MCF 10A (cell line): Measurements from ENCODE around the gene AKAP17A. TPM values are rescaled to one million over a fixed set of nuclear protein-coding genes. Genes with fewer than 3 reads are reported as not detected.

Experiments used
- BruUV-seq: library from RNA; stranded (reverse); fragments of 400-500 nt; replicated peaks from 2 replicates; lab custom pipeline; 2021; lab: Mats Ljungman, UMichigan
- CTCF ChIA-PET: fragments of 300-600 bp; sonication (Branson Sonifier 250); formaldehyde crosslinking; extraction: SDS; loops from one replicate; lab custom pipeline; 2021; ENCODE audit warnings: antibody characterized with exemption, inconsistent platforms; lab: Yijun Ruan, JAX
- POLR2A ChIA-PET: fragments of 300-600, 350-650 bp; sonication (Branson Sonifier 250); formaldehyde crosslinking; extraction: SDS; loops from one replicate; lab custom pipeline; 2020; ENCODE audit warnings: antibody characterized with exemption, inconsistent platforms; lab: Yijun Ruan, JAX
- DNase-seq: peaks from one replicate; pipeline ENCODE4 v3.0.0-alpha.2; 2018; ENCODE audit not compliant: unreplicated experiment
- H3K27ac Mint-ChIP-seq: one replicate; pipeline ENCODE4 v1.8.0; 2022; ENCODE audit warnings: mild to moderate bottlenecking, low read depth, mixed read lengths; ENCODE audit not compliant: unreplicated experiment
- H3K27me3 Mint-ChIP-seq: one replicate; pipeline ENCODE4 v1.8.0; 2022; ENCODE audit warnings: mixed read lengths; ENCODE audit not compliant: insufficient read depth, unreplicated experiment
- H3K36me3 Mint-ChIP-seq: one replicate; pipeline ENCODE4 v1.8.0; 2022; ENCODE audit warnings: mild to moderate bottlenecking, moderate library complexity, mixed read lengths; ENCODE audit not compliant: insufficient read depth, unreplicated experiment
- H3K4me1 Mint-ChIP-seq: one replicate; pipeline ENCODE4 v1.8.0; 2022; ENCODE audit warnings: mixed read lengths; ENCODE audit not compliant: insufficient read depth, unreplicated experiment
- H3K4me3 Mint-ChIP-seq: one replicate; pipeline ENCODE4 v1.8.0; 2022; ENCODE audit warnings: mild to moderate bottlenecking, moderate library complexity, mixed read lengths; ENCODE audit not compliant: unreplicated experiment
- H3K9me3 Mint-ChIP-seq: one replicate; pipeline ENCODE4 v1.8.0; 2022; ENCODE audit warnings: mixed read lengths; ENCODE audit not compliant: unreplicated experiment
- CTCF ChIP-seq: fragments of 200-600 bp; IDR thresholded peaks from one replicate; pipeline ENCODE4 v1.8.0; 2022; ENCODE audit warnings: antibody characterized with exemption, mild to moderate bottlenecking; ENCODE audit not compliant: unreplicated experiment
- intact Hi-C: fragments of 100-400 bp; cut with micrococcal nuclease; formaldehyde crosslinking; loops from 2 replicates; pipeline ENCODE4 v1.14.1; 2022
- total RNA-seq: library from RNA; stranded (reverse); gene quantifications from 2 replicates; pipeline ENCODE4 v1.2.3, GENCODE V29; 2022

AKAP17A gene
- total RNA-seq, 1 experiment from 2014 or later: 76.2 TPM

GRCh38 chrX:1609311-1609710, 17.9 kb downstream of the AKAP17A start:
- peaks cover 12% of the 10 kb centered on the region for H3K27me3 Mint-ChIP-seq
- CTCF ChIA-PET: no interaction called here

GRCh38 chrX:1609762-1610161, 18.4 kb downstream of the AKAP17A start:
- H3K27me3 Mint-ChIP-seq: peaks cover 12% of the 10 kb centered on the region
- CTCF ChIA-PET: no interaction called here
- H3K9me3 Mint-ChIP-seq: no peaks in the 10 kb centered on the region
- DNase-seq: no peak
- no peak overlapping the region for H3K4me3 Mint-ChIP-seq
- TF ChIP-seq CTCF: no peak
- intact Hi-C loops: no loop called here
- no TSS peak for BruUV-seq
- POLR2A ChIA-PET: no interaction called here
- no peak overlapping the region for H3K27ac Mint-ChIP-seq
- H3K4me1 Mint-ChIP-seq: peaks cover 6% of the 10 kb centered on the region
- peaks cover under 1% of the 10 kb centered on the region for H3K36me3 Mint-ChIP-seq

More at GRCh38 chrX:1609311-1609710, 17.9 kb downstream of the AKAP17A start:
- Mint-ChIP-seq H3K4me3 (no peak overlapping the region), H3K9me3 (no peaks in the 10 kb centered on the region), H3K27ac (no peak overlapping the region), H3K36me3 (peaks cover 5% of the 10 kb centered on the region), H3K4me1 (peaks cover 6% of the 10 kb centered on the region)
- intact Hi-C loops: no loop called here
- TF ChIP-seq CTCF: no peak
- POLR2A ChIA-PET: no interaction called here
- DNase-seq: no peak
- BruUV-seq: no TSS peak

- no TSS peak for BruUV-seq
- no peak overlapping the region for H3K27ac Mint-ChIP-seq
- CTCF ChIA-PET: no interaction called here
- TF ChIP-seq CTCF: no peak
- no peaks in the 10 kb centered on the region for H3K36me3 Mint-ChIP-seq
- intact Hi-C loops: no loop called here
- no peak for DNase-seq
- no peaks in the 10 kb centered on the region for H3K9me3 Mint-ChIP-seq
- POLR2A ChIA-PET: no interaction called here
- H3K4me1 Mint-ChIP-seq: peaks cover 5% of the 10 kb centered on the region
- H3K4me3 Mint-ChIP-seq: no peak overlapping the region
- peaks cover 12% of the 10 kb centered on the region for H3K27me3 Mint-ChIP-seq
Measured at GRCh38 chrX:1610166-1610565, 18.8 kb downstream of the AKAP17A start.

GRCh38 chrX:1610736-1611135, 19.3 kb downstream of the AKAP17A start:
- no peaks in the 10 kb centered on the region for H3K4me1 Mint-ChIP-seq
- H3K9me3 Mint-ChIP-seq: no peaks in the 10 kb centered on the region
- H3K36me3 Mint-ChIP-seq: no peaks in the 10 kb centered on the region
- DNase-seq: no peak
- ChIA-PET POLR2A (no interaction called here), CTCF (no interaction called here)
- no peak for TF ChIP-seq CTCF
- no peak overlapping the region for H3K4me3 Mint-ChIP-seq
- intact Hi-C loops: no loop called here
- H3K27me3 Mint-ChIP-seq: peaks cover 12% of the 10 kb centered on the region
- BruUV-seq: no TSS peak
- no peak overlapping the region for H3K27ac Mint-ChIP-seq
